H1 (cell line): ENCODE results near the gene SSTR3. TPM values are rescaled to one million over a fixed set of nuclear protein-coding genes. Genes with fewer than 3 reads are reported as not detected.

ENCODE experiments used
- CTCF ChIA-PET: fragments of 300-600 bp; sonication (Branson Sonifier 250); formaldehyde crosslinking; loops from one replicate; lab custom pipeline; 2021; ENCODE audit not compliant: partially characterized antibody; lab: Charles Lee
- POLR2A ChIA-PET: fragments of 300-600 bp; sonication (Branson Sonifier 250); formaldehyde crosslinking; loops from one replicate; lab custom pipeline; 2021; ENCODE audit warnings: inconsistent platforms; ENCODE audit not compliant: partially characterized antibody; lab: Charles Lee
- DNase-seq, 2 experiments: peaks; one replicate each; pipeline versions ENCODE4 v3.0.0 to v3.0.0-alpha.2; 2010 to 2022; ENCODE audit warnings: low spot score in 2 of 2, low read depth in 1 of 2, mixed read lengths in 1 of 2
- FAIRE-seq: peaks from 2 replicates; lab custom pipeline; 2011; peaks lifted over from hg19 to GRCh38; lab: Jason Lieb, UNC
- H2AFZ ChIP-seq: 2 replicates; pipeline ENCODE4 v1.8.1; 2012; ENCODE audit warnings: low read length, inconsistent platforms
- H2AK5ac ChIP-seq: 2 replicates; pipeline ENCODE4 v1.6.1; 2013; ENCODE audit warnings: low read depth, low read length
- H2BK120ac ChIP-seq: replicated peaks from 2 replicates; pipeline ENCODE3; 2013; ENCODE audit warnings: low read depth, low read length, inconsistent platforms
- H2BK12ac ChIP-seq: 2 replicates; pipeline ENCODE4 v1.6.1; 2013; ENCODE audit warnings: low read depth, low read length
- H2BK15ac ChIP-seq: 2 replicates; pipeline ENCODE4 v1.6.1; 2013; ENCODE audit warnings: low read length
- H2BK20ac ChIP-seq: 2 replicates; pipeline ENCODE4 v1.6.1; 2013; ENCODE audit warnings: low read length
- H2BK5ac ChIP-seq: 2 replicates; pipeline ENCODE4 v1.6.1; 2013; ENCODE audit warnings: low read depth, low read length
- H3K14ac ChIP-seq: 2 replicates; pipeline ENCODE4 v1.6.1; 2013; ENCODE audit warnings: inconsistent platforms; ENCODE audit not compliant: insufficient read length
- H3K18ac ChIP-seq: 2 replicates; pipeline ENCODE4 v1.6.1; 2013; ENCODE audit warnings: low read length; ENCODE audit errors: extremely low read depth
- H3K23ac ChIP-seq: 2 replicates; pipeline ENCODE4 v1.6.1; 2013; ENCODE audit warnings: inconsistent platforms; ENCODE audit not compliant: insufficient read length
- H3K23me2 ChIP-seq: 2 replicates; pipeline ENCODE4 v1.6.1; 2013; ENCODE audit warnings: low read depth, low read length
- H3K27ac ChIP-seq: 2 replicates; pipeline ENCODE4 v1.6.1; 2011; ENCODE audit warnings: low read depth, low read length, inconsistent platforms
- H3K27me3 ChIP-seq, 4 experiments: replicated peaks in 1 of 4; 1 replicate in 1 of 4; 2 replicates in 3 of 4; pipeline versions ENCODE4 v1.6.1 to v1.8.1; 2011 to 2013; ENCODE audit warnings: low read length in 3 of 4, mild to moderate bottlenecking in 3 of 4, inconsistent platforms in 2 of 4, mixed read lengths in 2 of 4, moderate library complexity in 1 of 4; ENCODE audit not compliant: control insufficient read depth in 3 of 4, insufficient read depth in 3 of 4; ENCODE audit errors: extremely low read depth in 1 of 4
- H3K36me3 ChIP-seq, 4 experiments: 2 replicates each; pipeline versions ENCODE4 v1.6.1 to v1.8.1; 2011 to 2013; ENCODE audit warnings: mild to moderate bottlenecking in 4 of 4, low read length in 3 of 4, moderate library complexity in 2 of 4, control low read depth in 1 of 4, inconsistent platforms in 1 of 4; ENCODE audit not compliant: insufficient read depth in 4 of 4, control insufficient read depth in 2 of 4
- H3K4ac ChIP-seq: replicated peaks from 2 replicates; pipeline ENCODE3; 2013; ENCODE audit warnings: low read length, low read depth, mixed read lengths, inconsistent platforms; ENCODE audit not compliant: insufficient read length
- H3K4me1 ChIP-seq, 4 experiments: replicated peaks in 1 of 4; 1 replicate in 1 of 4; 2 replicates in 3 of 4; pipeline versions ENCODE4 v1.6.1 to v1.8.1; 2011 to 2013; ENCODE audit warnings: low read length in 3 of 4, inconsistent platforms in 2 of 4, mixed read lengths in 1 of 4; ENCODE audit not compliant: insufficient read depth in 4 of 4, control insufficient read depth in 3 of 4
- H3K4me2 ChIP-seq, 2 experiments: 2 replicates each; pipeline versions ENCODE4 v1.6.1 to v1.8.1; 2011 to 2013; ENCODE audit warnings: low read depth in 2 of 2, low read length in 2 of 2, control low read depth in 1 of 2, inconsistent platforms in 1 of 2, mild to moderate bottlenecking in 1 of 2; ENCODE audit not compliant: insufficient read depth in 1 of 2
- H3K4me3 ChIP-seq, 4 experiments: fragments of 200-600, 300-600 bp in 1 of 4; sonication (generic), shearing (Covaris generic), sonication (Bioruptor Twin) in 1 of 4; 2 replicates each; pipeline versions ENCODE4 v1.5.1 to v1.8.1; 2011 to 2016; ENCODE audit warnings: low read length in 4 of 4, low read depth in 3 of 4, control low read depth in 2 of 4, inconsistent platforms in 2 of 4, mild to moderate bottlenecking in 2 of 4, mixed read lengths in 1 of 4, moderate library complexity in 1 of 4; ENCODE audit not compliant: insufficient read depth in 2 of 4; ENCODE audit errors: extremely low read depth in 1 of 4
- H3K56ac ChIP-seq: replicated peaks from 2 replicates; pipeline ENCODE3; 2013; ENCODE audit warnings: low read depth, mild to moderate bottlenecking, mixed read lengths, low read length, inconsistent platforms; ENCODE audit not compliant: insufficient read length
- H3K79me1 ChIP-seq: 2 replicates; pipeline ENCODE4 v1.6.1; 2013; ENCODE audit warnings: low read depth, low read length, control low read depth
- H3K79me2 ChIP-seq, 2 experiments: 2 replicates each; pipeline versions ENCODE4 v1.6.1 to v1.8.1; 2012 to 2013; ENCODE audit warnings: low read length in 2 of 2, mild to moderate bottlenecking in 2 of 2, inconsistent platforms in 1 of 2; ENCODE audit not compliant: insufficient read depth in 2 of 2, control insufficient read depth in 1 of 2
- H3K9ac ChIP-seq, 4 experiments: replicated peaks in 1 of 4; 1 replicate in 1 of 4; 2 replicates in 3 of 4; pipeline versions ENCODE4 v1.6.1 to v1.8.1; 2011 to 2013; ENCODE audit warnings: low read depth in 3 of 4, low read length in 3 of 4, control low read depth in 2 of 4, mild to moderate bottlenecking in 2 of 4, moderate library complexity in 2 of 4, inconsistent platforms in 1 of 4; ENCODE audit errors: extremely low read depth in 1 of 4
- H3K9me3 ChIP-seq, 2 experiments: 2 replicates each; pipeline versions ENCODE4 v1.6.1 to v1.8.1; 2012 to 2013; ENCODE audit warnings: mild to moderate bottlenecking in 2 of 2, moderate library complexity in 2 of 2, control low read depth in 1 of 2, inconsistent platforms in 1 of 2, low read depth in 1 of 2, low read length in 1 of 2, mixed read lengths in 1 of 2; ENCODE audit not compliant: insufficient read depth in 2 of 2
- H4K20me1 ChIP-seq, 2 experiments: replicated peaks in 1 of 2; 2 replicates each; pipeline versions ENCODE3 to v1.8.1; 2011 to 2013; ENCODE audit warnings: inconsistent platforms in 2 of 2, low read length in 2 of 2, mild to moderate bottlenecking in 1 of 2; ENCODE audit not compliant: insufficient read depth in 2 of 2, control insufficient read depth in 1 of 2
- H4K5ac ChIP-seq: 2 replicates; pipeline ENCODE4 v1.6.1; 2013; ENCODE audit warnings: low read length, low read depth, mixed read lengths, inconsistent platforms; ENCODE audit not compliant: insufficient read length
- H4K8ac ChIP-seq: 2 replicates; pipeline ENCODE4 v1.8.0; 2013; ENCODE audit warnings: mild to moderate bottlenecking, moderate library complexity, low read length, inconsistent platforms; ENCODE audit not compliant: insufficient read depth; ENCODE audit errors: extremely low read depth
- H4K91ac ChIP-seq: replicated peaks from 2 replicates; pipeline ENCODE3; 2013; ENCODE audit warnings: low read length, mixed read lengths, inconsistent platforms; ENCODE audit not compliant: insufficient read length
- GABPA ChIP-seq: IDR thresholded peaks from 2 replicates; pipeline ENCODE4 v1.6.1; 2011; ENCODE audit warnings: mild to moderate bottlenecking, low read length, moderate library complexity, borderline replicate concordance; ENCODE audit not compliant: insufficient read depth
- HDAC2 ChIP-seq, 2 experiments: fragments of 300-600 bp in 1 of 2; sonication (generic) in 1 of 2; IDR thresholded peaks; 2 replicates each; pipeline ENCODE4 v1.6.1; 2011 to 2012; ENCODE audit warnings: low read depth in 2 of 2, low read length in 2 of 2, mild to moderate bottlenecking in 2 of 2, moderate library complexity in 2 of 2, borderline replicate concordance in 1 of 2, inconsistent platforms in 1 of 2
- RAD21 ChIP-seq, 2 experiments: IDR thresholded peaks in 1 of 2; conservative IDR thresholded peaks in 1 of 2; 2 replicates each; pipeline ENCODE4 v1.6.1; 2011; ENCODE audit warnings: low read depth in 2 of 2, low read length in 2 of 2, improper control_type of control experiment in 1 of 2, inconsistent platforms in 1 of 2, mild to moderate bottlenecking in 1 of 2, moderate library complexity in 1 of 2
- SAP30 ChIP-seq: fragments of 300-600 bp; sonication (generic); IDR thresholded peaks from 2 replicates; pipeline ENCODE4 v1.7.1; 2012; ENCODE audit warnings: low read length, moderate library complexity, mild to moderate bottlenecking, inconsistent platforms; ENCODE audit not compliant: insufficient read depth, insufficient replicate concordance
- TBP ChIP-seq: IDR thresholded peaks from 2 replicates; pipeline ENCODE4 v1.6.1; 2011; ENCODE audit warnings: low read depth, low read length, improper control_type of control experiment
- WGBS, 2 experiments: shearing (Covaris generic) in 1 of 2; methylation state at CpG; one replicate each; pipeline versions ENCODE4 v1.1.6 to v1.1.7; 2013 to 2015; ENCODE audit warnings: low lambda C conversion rate in 2 of 2, mixed read lengths in 2 of 2, inconsistent platforms in 1 of 2, low coverage in 1 of 2, missing lambda C conversion rate in 1 of 2; ENCODE audit not compliant: insufficient replicate concordance in 2 of 2, insufficient coverage in 1 of 2, insufficient read length in 1 of 2; ENCODE audit errors: extremely low coverage in 1 of 2, missing lambda C conversion rate in 1 of 2; 5-methylcytosine and 5-hydroxymethylcytosine counted together
- polyA plus RNA-seq, 7 experiments: library from polyadenylated mRNA; depleted of rRNA in 3 of 7; stranded (reverse) in 5 of 7; unstranded in 2 of 7; fragments of >200 nt in 5 of 7; fragments of 200-250 nt in 2 of 7; gene quantifications; 1 replicate in 5 of 7; 2 replicates in 1 of 7; 4 replicates in 1 of 7; pipeline versions ENCODE4 v1.2.1 to v1.2.3, GENCODE V29; 2011 to 2013; ENCODE audit warnings: missing spikeins in 2 of 7, mixed read lengths in 2 of 7
- total RNA-seq: library from RNA; stranded (reverse); fragmentation: NEBNext Ultra II Directional; extraction: Animal tissue kit (Norgen Biotek cat#: 25700); gene quantifications from 2 replicates; pipeline ENCODE4 v1.2.1, GENCODE V29; 2021
- TF ChIP-seq, protein P1 (sequence below): IDR thresholded peaks from 2 replicates; pipeline ENCODE4 v1.6.1; 2012; ENCODE audit warnings: low read length, inconsistent platforms

Gene SSTR3
- total and polyA plus RNA-seq, 2 of the 8 experiments (the other 6 are each of a cell fraction or from before 2014, with no cell fraction given): 0.22 to 0.77 TPM

DNA sequence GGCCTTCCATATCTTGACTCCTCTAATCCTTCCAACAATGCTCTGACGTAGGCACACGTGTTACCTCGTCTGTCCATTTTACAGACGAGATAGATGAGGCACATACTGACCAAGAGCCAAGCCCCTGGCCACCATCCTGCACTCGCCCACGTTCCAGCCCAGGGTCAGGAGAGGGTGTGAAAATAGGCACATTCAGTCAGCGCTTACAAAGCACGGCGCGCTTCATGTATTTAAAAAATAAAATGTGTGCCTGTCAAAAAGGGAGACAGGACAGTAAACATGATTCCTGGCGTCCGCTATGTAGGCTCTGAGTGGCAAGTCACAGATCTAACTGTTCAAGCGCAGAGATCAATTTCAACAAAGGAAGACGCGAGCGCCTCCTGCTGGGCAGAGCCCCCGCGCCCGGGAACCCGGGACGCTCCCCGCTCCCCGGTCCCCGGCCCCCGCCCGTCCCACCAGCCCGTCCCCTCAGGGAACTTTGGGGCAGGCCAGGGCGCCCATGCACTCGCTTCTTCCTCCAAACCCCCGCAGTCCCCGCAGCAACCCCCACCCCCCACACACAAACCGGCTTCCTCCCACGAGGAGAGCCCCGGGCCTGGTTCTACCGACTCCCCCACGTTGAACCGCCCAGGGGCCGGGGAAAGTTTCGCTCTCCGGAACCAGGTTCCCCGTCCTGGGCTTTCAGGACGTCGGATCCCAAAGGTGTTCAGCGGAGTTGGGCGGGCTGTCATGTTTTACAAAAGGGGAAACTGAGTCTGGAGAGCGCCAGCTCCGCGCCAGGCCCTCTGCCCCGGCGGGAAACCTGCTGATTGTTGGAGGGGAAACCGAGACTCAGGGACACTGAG is 13.8 kb downstream of the SSTR3 start:
- Histone ChIP-seq H3K9ac (peak overlapping the region in 3 of 4 experiments; percentile 66 to 70 (median 70); a peak in 5 of 7 replicates), H3K79me2 (no peaks in the 10 kb centered on the region), H3K4ac (peak overlapping the region; percentile 62), H3K23me2 (peaks cover 5% of the 10 kb centered on the region), H4K5ac (peak overlapping the region; percentile 83), H4K8ac (peak overlapping the region; percentile 88; the same call in 1 of the 2 replicates), H3K23ac (no peak overlapping the region), H3K4me3 (peak overlapping the region; percentile 61 to 78 (median 73)), H2BK20ac (no peak overlapping the region), H3K18ac (peak overlapping the region; percentile 96), H2AFZ (0 out of 2 replicates have a peak overlapping the region, but pooled peaks have one; percentile 28), H2BK120ac (no peak overlapping the region), H2AK5ac (no peak overlapping the region), H3K4me1 (peaks cover 3 to 19% (median 10%) of the 10 kb centered on the region in 4 experiments; a peak in 5 of 7 replicates), H2BK5ac (peak overlapping the region; percentile 35; the same call in 1 of the 2 replicates), H2BK12ac (0 out of 2 replicates have a peak overlapping the region, but pooled peaks have one; percentile 60), H4K91ac (peak overlapping the region; percentile 45), H3K79me1 (no peaks in the 10 kb centered on the region), H2BK15ac (peak overlapping the region; percentile 72; the same call in 1 of the 2 replicates), H3K27ac (no peak overlapping the region), H3K56ac (peak overlapping the region; percentile 86), H3K27me3 (no peaks in the 10 kb centered on the region), H3K14ac (peak overlapping the region; percentile 20), H3K9me3 (no peaks in the 10 kb centered on the region), H4K20me1 (peaks cover 0 to 4% of the 10 kb centered on the region in 2 experiments), H3K36me3 (no peaks in the 10 kb centered on the region), H3K4me2 (peak overlapping the region; percentile 81 to 96)
- 15% methylated on average over 28 of the region's 51 CpGs; no CpG with 5 or more reads in 1 of the 2 experiments for WGBS, 2 experiments
- FAIRE-seq (no peak), DNase-seq (peak in 1 of 2 experiments; percentile 95)
- POLR2A ChIA-PET: interaction anchor here (0.9 to 1.5 kb wide), 6 partner anchors 9 to 188 kb away, joined by 3 to 4 read pairs (median 3); no protein-coding TSS in a partner anchor
- CTCF ChIA-PET: interaction anchor here (0.6 to 7.7 kb wide), 40 partner anchors 9 to 401 kb away, joined by 3 to 77 read pairs (median 4); partner anchors contain the start of genes C1QTNF6 and SSTR3
- TF ChIP-seq HDAC2 (IDR thresholded peaks at IDR 0.05; ENCODE audit: borderline replicate concordance in 1 of 2, low read depth in 2 of 2, low read length in 2 of 2): 0 out of 4 replicates have a peak, but pooled peaks of 1 of the 2 experiments have one; percentile 22
- no peak for TF ChIP-seq TBP
- TF ChIP-seq SAP30: peak; percentile 56
- peak; percentile 64 to 69 for TF ChIP-seq RAD21 (IDR thresholded peaks at IDR 0.05 in 1 of 2, conservative IDR thresholded peaks at IDR 0.05 in 1 of 2; ENCODE audit: low read depth in 2 of 2, low read length in 2 of 2)
- TF ChIP-seq, protein P1, sequence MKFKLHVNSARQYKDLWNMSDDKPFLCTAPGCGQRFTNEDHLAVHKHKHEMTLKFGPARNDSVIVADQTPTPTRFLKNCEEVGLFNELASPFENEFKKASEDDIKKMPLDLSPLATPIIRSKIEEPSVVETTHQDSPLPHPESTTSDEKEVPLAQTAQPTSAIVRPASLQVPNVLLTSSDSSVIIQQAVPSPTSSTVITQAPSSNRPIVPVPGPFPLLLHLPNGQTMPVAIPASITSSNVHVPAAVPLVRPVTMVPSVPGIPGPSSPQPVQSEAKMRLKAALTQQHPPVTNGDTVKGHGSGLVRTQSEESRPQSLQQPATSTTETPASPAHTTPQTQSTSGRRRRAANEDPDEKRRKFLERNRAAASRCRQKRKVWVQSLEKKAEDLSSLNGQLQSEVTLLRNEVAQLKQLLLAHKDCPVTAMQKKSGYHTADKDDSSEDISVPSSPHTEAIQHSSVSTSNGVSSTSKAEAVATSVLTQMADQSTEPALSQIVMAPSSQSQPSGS: no peak
- TF ChIP-seq GABPA: no peak
